HG02981 (cell line): ENCODE results near the gene SLC37A1.

ENCODE experiments used
- ATAC-seq: cut with Tn5 transposase; IDR thresholded peaks from one replicate; pipeline ENCODE4 v1.9.1; 2021; ENCODE audit warnings: mild to moderate bottlenecking, moderate library complexity; ENCODE audit not compliant: unreplicated experiment

The SLC37A1 gene

DNA sequence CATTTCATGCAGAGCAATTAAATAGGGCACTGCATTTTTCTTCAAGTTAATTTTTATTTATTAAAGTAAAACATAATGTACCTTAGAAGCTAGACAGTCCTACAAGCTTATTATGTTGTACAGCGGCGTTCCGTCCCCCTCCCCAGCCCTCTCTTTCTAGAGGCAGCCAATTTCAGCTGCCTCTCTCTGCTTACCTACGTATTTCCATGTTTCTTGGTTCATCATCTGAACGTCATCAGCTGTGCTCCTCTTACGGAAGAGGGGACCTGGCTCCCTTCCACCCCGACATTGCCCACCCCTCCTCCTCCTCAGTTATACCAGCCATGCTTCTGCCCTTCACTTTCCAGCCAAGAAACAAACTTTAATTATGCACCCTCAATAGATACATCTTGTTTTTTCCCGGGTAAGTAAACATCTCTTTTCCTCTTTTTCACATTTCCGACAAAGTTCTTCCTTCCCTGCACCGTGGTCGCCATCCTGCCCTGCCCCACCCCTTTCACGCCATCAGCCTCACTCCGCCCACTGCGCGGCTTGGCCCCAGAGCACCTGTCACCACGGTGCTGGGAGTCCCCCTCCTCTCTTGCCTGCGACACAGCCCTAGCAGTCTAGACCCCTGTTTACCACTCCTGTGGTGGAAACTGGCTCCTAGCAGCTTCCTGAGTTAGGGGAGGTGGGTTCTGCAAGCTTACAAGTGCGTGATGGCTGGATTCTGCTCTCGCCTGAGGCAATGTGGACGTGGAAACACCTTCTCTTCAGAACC, 57.9 kb downstream of the SLC37A1 start:
- ATAC-seq = no peak

GRCh38 chr21:42572906-42573495, 59.3 kb downstream of the SLC37A1 start:
- no peak for ATAC-seq

- no peak for ATAC-seq
Observed at GRCh38 chr21:42574234-42575027, 60.8 kb downstream of the SLC37A1 start.

DNA sequence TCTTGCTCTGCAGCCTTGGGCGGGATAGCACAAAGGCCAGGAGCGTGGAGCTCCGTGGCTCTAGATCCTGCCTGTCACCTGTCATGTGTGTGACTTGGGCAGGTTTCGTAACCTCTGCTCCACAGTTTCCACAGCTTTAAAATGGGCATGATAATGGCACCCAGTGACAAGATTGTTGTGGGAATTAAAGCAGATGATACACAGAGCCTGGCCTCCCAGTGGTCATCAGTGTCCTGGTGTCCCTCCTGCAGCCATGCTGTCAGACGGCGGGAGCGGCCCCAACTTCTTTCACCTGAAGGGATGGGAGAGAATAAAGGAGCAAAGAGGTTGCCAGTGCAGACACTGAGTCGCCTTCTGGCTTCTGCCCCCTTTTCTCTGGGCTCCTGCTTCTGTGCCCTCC, 61.5 kb downstream of the SLC37A1 start:
- no peak for ATAC-seq

- no peak for ATAC-seq
Observed at GRCh38 chr21:42576639-42577038, 63.0 kb downstream of the SLC37A1 start.

DNA sequence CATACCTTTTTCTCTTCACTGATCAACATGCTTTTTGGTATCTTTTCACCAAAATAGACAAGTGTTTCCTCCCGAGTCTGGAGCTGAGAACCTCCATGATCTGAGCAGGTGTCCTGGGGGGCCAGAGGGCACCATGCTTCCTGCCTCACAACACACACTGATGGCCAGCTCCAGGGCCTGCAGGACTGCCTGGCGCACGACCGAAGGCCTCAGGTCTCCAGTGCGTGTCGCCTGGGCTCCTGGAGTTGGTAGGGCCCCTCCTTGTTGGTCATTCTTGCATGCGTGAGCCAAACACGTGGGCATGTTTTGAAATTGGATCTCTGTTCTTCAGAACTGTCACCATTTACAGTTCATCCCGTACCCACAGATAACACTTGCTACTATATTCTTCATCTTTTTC, 64.4 kb downstream of the SLC37A1 start:
- no peak for ATAC-seq

DNA sequence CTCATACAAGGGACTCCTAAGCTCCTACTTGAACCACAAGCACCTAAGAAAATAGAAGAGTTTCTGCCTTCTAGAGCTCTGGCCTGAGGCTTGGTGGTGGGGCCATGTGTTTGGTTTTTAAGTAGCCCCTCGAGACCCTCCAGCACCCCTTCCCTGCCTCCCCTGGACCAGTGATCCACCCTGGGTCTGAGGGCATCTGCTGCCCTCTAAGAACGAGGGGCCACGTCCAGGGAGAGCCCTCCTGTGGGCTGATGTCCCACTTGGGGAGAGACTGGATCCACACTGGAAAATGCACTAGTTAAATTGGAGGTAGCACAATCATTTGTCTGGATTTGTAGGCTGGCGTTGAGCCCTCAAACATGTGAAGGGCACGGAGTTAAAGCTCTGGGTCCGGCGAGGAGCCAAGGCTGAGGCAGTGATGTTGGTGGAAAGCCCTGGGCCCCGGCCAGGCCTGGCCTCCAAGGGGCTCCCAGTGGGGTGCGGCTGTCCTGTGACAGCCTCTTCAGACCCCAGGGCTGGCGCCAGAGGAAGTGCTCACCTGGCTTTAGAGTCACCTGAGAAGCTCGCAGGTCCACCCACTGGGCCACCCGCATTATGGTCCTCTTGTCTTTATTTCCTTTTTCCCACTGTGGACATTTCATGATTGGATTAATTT, 65.2 kb downstream of the SLC37A1 start:
- ATAC-seq = no peak

- ATAC-seq = no peak
Observed at GRCh38 chr21:42579456-42580075, 65.9 kb downstream of the SLC37A1 start.

DNA sequence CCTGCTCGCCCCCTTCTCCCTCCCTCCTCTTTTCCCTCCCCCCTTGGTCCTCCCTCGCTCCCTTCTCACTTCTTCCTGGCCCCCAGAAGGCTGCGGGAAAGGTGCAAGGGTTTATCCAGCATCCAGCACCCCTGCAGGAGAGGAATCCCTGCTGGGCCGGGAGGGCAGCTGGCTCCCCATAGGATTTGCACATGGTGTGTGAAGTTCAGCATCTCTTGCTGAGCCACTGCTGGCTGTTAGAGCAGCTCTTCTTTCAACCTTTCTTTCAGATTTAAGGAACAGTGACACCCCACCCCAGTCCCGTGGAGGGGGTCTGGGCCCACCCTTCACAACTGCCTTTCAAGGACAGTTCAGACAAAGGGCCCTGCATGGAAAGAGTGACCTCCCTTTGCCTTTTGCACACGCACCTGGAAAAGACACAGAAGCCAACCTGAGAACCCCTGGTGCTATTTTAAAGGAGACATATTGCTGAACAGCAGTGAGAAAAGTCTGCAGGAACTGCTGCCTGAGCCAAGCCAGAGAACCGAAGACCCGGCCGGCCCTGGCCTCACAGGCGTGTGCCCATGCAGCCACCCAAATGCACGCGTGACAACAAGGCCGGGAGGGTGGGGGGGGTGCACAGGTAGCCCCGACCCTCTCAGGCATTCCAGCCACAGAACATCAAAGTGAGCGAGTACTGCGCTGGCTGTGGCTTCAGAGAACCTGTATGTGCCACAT, 66.6 kb downstream of the SLC37A1 start:
- ATAC-seq = no peak

DNA sequence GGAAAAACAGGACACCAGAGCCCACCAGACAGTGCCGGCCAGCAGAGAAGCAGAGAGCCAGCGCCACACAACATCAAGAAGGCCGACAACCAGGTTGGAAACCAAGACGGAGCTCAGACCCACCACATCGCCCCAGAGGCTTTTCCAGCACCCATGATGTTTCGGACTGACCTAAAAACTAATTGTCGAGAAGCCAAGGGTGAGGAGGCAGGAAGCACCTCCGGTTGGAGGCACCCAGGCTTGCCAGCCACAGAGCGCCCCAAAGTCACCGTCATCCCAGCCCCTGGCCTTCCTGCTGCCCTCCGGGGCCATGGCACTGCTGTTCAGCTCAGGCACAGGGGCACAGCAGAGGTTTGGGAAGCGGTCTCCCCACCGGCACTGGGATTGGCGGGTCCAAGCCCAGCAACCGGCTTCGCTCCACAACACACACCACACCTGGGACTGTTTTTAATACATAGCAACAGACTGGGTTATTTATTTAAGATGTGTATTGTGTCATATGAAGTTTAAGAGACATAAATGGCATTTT, 67.2 kb downstream of the SLC37A1 start:
- ATAC-seq = no peak

DNA sequence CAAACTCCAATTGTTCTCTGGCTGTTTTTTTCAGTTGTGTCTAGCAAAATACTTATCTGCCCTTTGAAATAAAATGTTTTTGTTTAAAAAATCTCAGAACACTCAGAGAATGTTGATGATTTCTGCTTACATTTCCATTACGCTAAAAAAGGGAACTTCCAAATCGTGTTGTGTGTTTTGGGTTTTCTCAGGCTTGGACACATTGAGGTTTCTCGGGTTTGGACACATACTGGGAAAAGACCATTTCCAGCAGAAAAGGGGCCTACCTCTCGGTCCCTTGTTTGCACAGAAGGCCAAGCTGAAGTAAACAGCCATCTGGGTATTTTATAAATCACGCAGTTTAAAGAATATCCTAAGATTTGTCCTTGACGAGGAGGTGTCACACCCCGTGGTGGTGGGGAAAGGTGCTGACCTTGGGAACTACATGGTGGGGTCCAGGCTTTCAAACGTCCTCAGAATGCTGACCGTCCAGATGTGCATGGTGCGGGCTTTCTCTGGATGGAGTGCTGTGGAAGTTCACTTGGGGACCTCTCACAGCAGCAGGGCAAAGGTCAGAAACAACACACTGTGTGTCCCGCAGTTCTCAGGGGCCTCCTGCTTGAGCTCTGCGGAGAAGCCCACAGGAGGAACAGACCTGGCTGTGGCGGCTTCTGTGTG, 67.8 kb downstream of the SLC37A1 start:
- ATAC-seq = no peak

GRCh38 chr21:42581993-42582786, 68.5 kb downstream of the SLC37A1 start:
- ATAC-seq = no peak

DNA sequence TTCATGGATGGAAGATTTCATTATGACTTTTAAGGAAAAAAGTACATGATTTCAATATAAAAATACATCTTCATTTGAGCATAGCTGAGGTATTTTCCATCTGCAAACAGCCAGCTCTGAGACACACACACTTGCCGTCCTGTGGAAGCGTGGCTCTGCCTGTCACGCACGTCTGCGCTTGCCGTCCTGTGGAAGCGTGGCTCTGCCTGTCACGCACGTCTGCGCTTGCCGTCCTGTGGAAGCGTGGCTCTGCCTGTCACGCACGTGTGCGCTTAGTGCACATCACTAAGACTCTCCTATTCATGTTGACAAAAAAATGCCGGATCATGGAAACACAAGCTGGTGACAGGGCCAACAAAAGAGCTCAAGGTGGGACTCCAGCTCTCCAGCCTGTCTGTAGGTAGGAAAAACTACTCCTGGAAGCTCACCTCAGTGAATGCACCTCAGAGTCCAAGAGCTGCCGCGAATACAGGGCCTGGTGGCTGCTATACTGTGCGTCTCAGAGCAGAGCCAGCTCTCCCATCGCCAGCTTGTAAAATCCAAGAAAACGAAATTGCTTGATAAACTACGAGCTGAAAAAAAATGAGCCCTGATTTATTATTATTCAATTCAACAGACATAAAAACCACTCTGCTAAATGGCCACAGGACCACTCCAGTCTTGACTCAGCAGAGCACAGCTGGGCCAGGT, 69.3 kb downstream of the SLC37A1 start:
- no peak for ATAC-seq

DNA sequence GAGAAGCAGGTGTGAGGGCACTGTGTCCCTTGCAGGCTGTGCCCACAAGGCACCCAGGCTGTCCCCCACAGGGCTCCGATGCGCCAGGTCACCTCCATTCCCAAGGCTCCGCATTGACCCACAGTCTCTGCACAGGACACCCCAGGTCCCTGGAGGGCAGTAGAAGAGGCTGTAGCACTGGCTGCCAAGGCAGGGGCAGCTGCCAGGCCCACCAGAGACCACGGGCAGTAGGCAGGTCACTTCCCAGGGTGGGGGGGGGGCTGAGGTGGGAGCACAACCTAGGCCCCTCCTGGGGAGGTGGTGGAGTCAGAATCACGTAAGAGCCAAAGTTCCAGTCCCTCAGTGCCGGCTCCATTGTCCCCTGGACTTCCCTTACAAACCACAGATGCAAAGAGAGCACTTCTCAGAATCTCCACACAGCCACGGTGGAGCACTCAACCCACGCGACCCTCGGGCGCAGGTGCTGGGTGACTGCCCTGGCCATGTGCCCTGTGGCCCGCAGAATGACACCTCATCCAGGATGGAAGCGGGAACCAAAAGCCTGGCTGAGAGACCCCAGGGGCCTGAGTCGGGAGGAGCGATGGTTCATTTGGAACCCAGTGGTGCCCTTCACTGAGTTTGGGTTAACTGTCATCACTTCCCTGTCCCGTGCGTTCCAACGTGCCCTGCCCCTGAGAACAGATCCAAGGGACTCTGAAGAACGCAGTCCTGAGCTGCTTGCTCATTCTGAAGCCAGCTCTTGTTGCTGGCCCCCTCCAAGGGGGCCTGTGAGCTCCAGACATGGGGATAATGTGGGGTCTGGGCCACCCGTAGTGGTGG, 70.0 kb downstream of the SLC37A1 start:
- no peak for ATAC-seq

DNA sequence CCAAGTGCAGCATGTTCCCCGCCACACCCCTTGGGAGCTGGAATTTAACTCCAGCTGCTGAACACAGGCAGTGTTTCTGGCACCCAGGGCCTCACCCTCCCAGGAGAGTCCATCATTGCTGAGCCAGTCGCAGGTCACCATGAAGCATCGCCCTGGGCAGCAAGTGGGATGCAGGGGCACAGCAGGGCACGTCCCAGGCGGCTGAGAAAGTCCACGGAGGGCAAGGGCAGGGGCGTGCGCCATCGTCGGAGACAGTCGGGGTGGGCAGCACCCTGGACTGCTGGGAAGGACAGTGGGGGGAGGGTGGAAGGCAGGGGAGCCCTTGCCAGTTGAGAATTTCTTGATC, 70.6 kb downstream of the SLC37A1 start:
- ATAC-seq = no peak

- ATAC-seq = no peak
Observed at GRCh38 chr21:42585881-42586280, 72.2 kb downstream of the SLC37A1 start.

DNA sequence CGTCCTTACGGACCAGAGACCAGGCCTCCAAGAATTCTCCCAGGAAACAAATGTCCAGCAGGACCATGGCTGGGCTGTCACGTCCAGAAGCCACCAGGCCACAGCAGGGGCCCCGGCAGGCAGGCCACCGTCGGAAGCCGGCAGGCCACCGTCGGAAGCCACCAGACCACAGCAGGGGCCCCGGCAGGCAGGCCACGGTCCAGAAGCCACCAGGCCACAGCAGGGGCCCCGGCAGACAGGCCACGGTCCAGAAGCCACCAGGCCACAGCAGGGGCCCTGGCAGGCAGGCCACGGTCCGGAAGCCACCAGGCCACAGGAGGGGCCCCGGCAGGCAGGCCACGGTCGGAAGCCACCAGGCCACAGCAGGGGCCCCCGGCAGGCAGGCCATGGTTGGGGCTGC, 72.8 kb downstream of the SLC37A1 start:
- ATAC-seq = no peak
